ENCODE data around the gene ARID3A. TPM values are rescaled to one million over a fixed set of nuclear protein-coding genes. Genes with fewer than 3 reads are reported as not detected.

ARID3A gene
- total and polyA plus RNA-seq, 2 donors, result 4.4 to 8.8 TPM

DNA sequence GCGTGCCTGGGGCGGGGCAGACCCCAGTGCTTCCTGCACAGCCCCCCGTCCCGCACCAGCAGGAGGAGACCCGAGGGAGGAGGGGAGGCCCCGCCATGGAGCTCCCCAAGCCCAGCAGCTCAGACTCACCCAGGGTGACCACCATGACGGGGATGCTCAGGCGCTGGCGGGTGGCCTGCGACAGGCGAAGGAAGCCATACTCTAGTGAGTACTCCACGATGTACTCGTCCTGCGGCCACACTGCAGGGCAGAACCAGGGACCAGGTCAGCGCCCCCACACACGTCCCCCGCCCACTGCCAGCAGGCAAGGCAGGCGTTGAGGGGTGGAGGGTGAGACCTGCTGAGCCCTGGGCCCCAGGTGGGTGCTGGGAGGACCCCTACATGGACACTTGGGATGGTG is 86.5 kb downstream of the ARID3A start:
- Histone ChIP-seq H3K36me3 (ENCODE audit: control insufficient read depth in 2 of 2, insufficient read depth in 2 of 2, low read length in 1 of 2) (peaks cover 45 to 82% of the 10 kb centered on the region in 2 donors), H3K27ac (ENCODE audit: low read depth in 1 of 2, low read length in 1 of 2) (no peak overlapping the region), H3K4me3 (ENCODE audit: low read length in 2 of 2) (no peak overlapping the region), H3K9me3 (ENCODE audit: control insufficient read depth in 2 of 2, insufficient read depth in 1 of 2, low read length in 1 of 2) (no peaks in the 10 kb centered on the region), H3K4me1 (ENCODE audit: control insufficient read depth in 2 of 2, insufficient read depth in 2 of 2, low read length in 2 of 2) (peaks cover 0 to 6% of the 10 kb centered on the region in 2 donors), H3K27me3 (ENCODE audit: control insufficient read depth in 2 of 2, insufficient read depth in 1 of 2, low read length in 1 of 2) (no peaks in the 10 kb centered on the region)
- WGBS, result 91% methylated on average over 18 of the region's 18 CpGs
- no peak for DNase-seq (ENCODE audit: low read depth in 6 of 9, low spot score in 9 of 9)

DNA sequence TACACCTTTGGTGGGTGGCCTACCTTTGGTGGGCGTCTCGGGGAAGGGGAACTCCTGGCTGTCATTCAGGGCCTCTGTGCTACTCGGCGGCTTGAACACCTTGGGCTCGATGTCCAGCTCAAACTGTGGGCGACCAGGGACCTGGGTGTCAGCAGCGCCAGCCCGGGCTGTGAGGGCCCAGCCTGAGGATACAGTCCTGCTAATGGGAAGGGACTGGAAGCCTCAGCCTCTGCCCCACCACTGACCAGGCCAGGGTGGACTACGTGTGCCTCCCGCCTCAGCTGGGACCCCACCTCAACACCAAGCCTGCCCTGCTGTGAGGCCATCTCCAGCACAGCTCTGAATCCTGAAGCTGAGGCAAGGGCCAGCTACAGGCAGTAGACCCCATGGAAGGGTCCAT is 87.4 kb downstream of the ARID3A start:
- Histone ChIP-seq H3K27me3 (ENCODE audit: control insufficient read depth in 2 of 2, insufficient read depth in 1 of 2, low read length in 1 of 2) (no peaks in the 10 kb centered on the region), H3K36me3 (ENCODE audit: control insufficient read depth in 2 of 2, insufficient read depth in 2 of 2, low read length in 1 of 2) (peaks cover 45 to 87% of the 10 kb centered on the region in 2 donors), H3K9me3 (ENCODE audit: control insufficient read depth in 2 of 2, insufficient read depth in 1 of 2, low read length in 1 of 2) (no peaks in the 10 kb centered on the region), H3K4me3 (ENCODE audit: low read length in 2 of 2) (no peak overlapping the region), H3K4me1 (ENCODE audit: control insufficient read depth in 2 of 2, insufficient read depth in 2 of 2, low read length in 2 of 2) (peaks cover 0 to 15% of the 10 kb centered on the region in 2 donors), H3K27ac (ENCODE audit: low read depth in 1 of 2, low read length in 1 of 2) (no peak overlapping the region)
- WGBS, result 99% methylated on average over 10 of the region's 10 CpGs
- no peak for DNase-seq (ENCODE audit: low read depth in 6 of 9, low spot score in 9 of 9)

DNA sequence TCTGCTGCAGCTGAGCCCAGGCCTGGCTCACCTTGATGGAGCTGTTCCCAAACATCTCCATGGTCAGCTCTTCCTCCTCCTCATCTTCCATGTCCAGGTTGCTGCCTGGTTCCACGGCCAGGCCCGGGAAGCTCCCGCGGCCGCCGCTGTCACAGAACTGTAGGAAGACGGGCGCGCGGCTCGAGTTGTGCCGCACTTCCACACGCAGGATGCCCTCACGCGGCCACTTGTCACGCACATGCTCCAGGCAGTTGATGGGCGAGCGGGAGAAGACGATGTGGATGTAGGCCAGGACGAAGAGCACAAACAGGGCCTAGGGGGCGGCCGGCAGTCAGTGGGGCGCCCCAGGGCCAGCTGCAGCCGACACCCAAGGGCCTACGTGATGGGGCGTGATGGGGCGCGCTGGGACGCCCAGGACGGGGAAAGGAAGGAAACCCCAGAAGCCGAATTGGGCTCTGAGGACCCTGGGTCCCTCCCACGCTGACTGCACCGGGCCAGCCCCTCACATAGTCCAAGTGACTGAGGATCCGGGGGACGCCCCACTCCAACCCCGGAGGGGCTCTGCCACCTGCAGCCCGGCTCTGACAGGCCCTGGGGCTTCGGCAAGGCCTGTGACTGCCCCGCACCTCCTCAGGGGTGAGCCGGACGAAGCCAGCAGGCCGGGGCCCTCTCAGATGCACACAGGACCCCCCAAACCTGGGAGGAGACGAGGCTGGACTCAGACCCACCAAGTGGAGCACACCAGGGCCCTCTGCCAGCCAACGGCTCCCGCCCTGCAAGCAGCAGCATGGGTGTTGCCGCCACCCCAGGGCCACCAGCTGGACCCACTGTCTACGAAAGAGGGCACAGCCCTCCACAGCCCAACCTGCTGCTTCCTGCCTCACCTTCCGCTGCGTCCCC is 88.6 kb downstream of the ARID3A start:
- Histone ChIP-seq H3K36me3 (ENCODE audit: control insufficient read depth in 2 of 2, insufficient read depth in 2 of 2, low read length in 1 of 2) (peaks cover 48 to 77% of the 10 kb centered on the region in 2 donors), H3K27me3 (ENCODE audit: control insufficient read depth in 2 of 2, insufficient read depth in 1 of 2, low read length in 1 of 2) (no peaks in the 10 kb centered on the region), H3K4me3 (ENCODE audit: low read length in 2 of 2) (no peak overlapping the region), H3K27ac (ENCODE audit: low read depth in 1 of 2, low read length in 1 of 2) (no peak overlapping the region), H3K4me1 (ENCODE audit: control insufficient read depth in 2 of 2, insufficient read depth in 2 of 2, low read length in 2 of 2) (peaks cover 4 to 27% of the 10 kb centered on the region in 2 donors), H3K9me3 (ENCODE audit: control insufficient read depth in 2 of 2, insufficient read depth in 1 of 2, low read length in 1 of 2) (no peaks in the 10 kb centered on the region)
- 97% methylated on average over 49 of the region's 49 CpGs for WGBS
- no peak for DNase-seq (ENCODE audit: low read depth in 6 of 9, low spot score in 9 of 9)

DNA sequence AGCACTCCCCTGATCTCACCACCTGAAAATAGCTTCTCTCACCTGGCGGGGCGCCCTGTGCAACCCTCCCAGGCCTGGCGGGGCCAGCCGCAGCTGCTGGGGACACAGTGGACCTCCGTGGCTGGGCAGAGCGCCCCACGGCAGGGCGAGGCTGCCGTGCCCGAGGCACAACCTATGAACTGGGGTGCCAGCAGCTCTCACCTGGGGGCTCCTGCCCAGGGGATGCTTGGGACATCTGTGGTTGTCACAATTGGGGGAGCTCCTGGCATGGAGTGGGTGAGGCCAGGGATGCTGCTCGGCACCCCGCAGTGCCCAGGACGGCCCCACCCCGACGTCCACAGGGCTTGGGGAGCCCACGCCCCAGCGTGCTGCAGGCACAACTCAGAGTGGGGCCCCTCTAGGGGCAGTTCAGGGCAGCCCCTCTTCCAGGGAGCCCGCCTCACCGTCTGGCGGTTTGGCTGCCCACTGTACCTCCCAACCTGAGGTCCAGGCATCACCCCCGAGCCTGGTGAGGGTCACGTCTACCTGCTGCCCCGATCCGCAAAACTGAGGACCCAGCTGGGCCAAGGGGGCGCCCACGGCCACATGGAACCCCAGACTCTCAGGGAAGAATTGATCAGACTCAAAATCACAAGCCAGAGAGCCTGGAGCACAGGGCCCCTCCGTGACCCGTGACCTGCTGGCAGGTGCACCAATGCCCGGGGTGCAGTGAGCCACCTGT is 89.4 kb downstream of the ARID3A start:
- peaks cover 9 to 35% of the 10 kb centered on the region in 2 donors for H3K4me1 ChIP-seq (ENCODE audit: control insufficient read depth in 2 of 2, insufficient read depth in 2 of 2, low read length in 2 of 2)
- H3K9me3 ChIP-seq (ENCODE audit: control insufficient read depth in 2 of 2, insufficient read depth in 1 of 2, low read length in 1 of 2), result no peaks in the 10 kb centered on the region
- no peak overlapping the region for H3K4me3 ChIP-seq (ENCODE audit: low read length in 2 of 2)
- H3K27ac ChIP-seq (ENCODE audit: low read depth in 1 of 2, low read length in 1 of 2), result no peak overlapping the region
- no peaks in the 10 kb centered on the region for H3K27me3 ChIP-seq (ENCODE audit: control insufficient read depth in 2 of 2, insufficient read depth in 1 of 2, low read length in 1 of 2)
- peaks cover 45 to 69% of the 10 kb centered on the region in 2 donors for H3K36me3 ChIP-seq (ENCODE audit: control insufficient read depth in 2 of 2, insufficient read depth in 2 of 2, low read length in 1 of 2)
- WGBS, result 97% methylated on average over 29 of the region's 29 CpGs
- DNase-seq (ENCODE audit: low read depth in 6 of 9, low spot score in 9 of 9), result no peak

DNA sequence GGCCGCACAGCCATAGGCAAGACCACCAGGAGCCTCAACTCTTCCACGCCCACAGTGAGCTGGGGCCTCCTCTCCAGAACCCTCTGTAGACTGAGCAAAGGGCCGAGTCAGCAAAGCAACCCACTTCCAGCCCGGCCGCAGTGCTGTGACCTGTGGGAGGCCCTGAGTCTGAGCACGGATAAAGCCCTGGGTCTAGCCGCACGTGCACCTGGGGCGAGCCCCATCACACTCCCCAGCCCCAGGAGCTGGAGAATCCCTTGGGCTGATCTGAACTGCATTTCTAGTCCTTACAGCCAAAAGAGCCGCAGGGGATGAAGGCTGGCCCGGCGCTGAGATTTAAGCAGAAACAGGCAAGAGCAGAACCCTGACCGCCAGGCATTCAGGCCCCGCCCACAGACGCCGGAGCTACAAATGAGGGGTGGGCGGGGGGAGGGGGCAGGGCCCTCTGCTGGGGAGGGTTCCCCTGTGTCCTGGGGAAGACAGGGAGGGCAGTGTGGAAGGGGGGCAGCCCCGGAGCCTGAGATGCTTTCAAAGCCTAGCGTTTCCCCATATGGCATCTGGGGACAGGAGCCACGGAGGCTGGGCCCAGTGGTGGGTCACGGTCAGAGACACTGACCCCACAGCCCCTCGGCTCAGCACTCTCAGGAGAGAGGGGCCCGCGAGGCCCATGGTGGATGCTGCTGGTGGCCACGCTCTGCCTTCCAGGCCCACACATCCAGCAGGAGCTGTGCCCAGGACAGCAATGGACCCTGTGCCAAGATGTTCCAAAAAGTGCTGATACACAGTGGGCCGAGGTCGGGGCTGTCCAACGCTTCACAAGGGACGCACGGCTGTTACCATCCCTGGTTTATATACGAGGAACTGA is 90.2 kb downstream of the ARID3A start:
- WGBS, result 86% methylated on average over 31 of the region's 31 CpGs
- H3K9me3 ChIP-seq (ENCODE audit: control insufficient read depth in 2 of 2, insufficient read depth in 1 of 2, low read length in 1 of 2), result no peaks in the 10 kb centered on the region
- H3K27me3 ChIP-seq (ENCODE audit: control insufficient read depth in 2 of 2, insufficient read depth in 1 of 2, low read length in 1 of 2), result no peaks in the 10 kb centered on the region
- no peak for DNase-seq (ENCODE audit: low read depth in 6 of 9, low spot score in 9 of 9)
- H3K36me3 ChIP-seq (ENCODE audit: control insufficient read depth in 2 of 2, insufficient read depth in 2 of 2, low read length in 1 of 2), result peaks cover 44 to 61% of the 10 kb centered on the region in 2 donors
- no peak overlapping the region for H3K4me3 ChIP-seq (ENCODE audit: low read length in 2 of 2)
- no peak overlapping the region for H3K27ac ChIP-seq (ENCODE audit: low read depth in 1 of 2, low read length in 1 of 2)
- H3K4me1 ChIP-seq (ENCODE audit: control insufficient read depth in 2 of 2, insufficient read depth in 2 of 2, low read length in 2 of 2), result peaks cover 9 to 35% of the 10 kb centered on the region in 2 donors

DNA sequence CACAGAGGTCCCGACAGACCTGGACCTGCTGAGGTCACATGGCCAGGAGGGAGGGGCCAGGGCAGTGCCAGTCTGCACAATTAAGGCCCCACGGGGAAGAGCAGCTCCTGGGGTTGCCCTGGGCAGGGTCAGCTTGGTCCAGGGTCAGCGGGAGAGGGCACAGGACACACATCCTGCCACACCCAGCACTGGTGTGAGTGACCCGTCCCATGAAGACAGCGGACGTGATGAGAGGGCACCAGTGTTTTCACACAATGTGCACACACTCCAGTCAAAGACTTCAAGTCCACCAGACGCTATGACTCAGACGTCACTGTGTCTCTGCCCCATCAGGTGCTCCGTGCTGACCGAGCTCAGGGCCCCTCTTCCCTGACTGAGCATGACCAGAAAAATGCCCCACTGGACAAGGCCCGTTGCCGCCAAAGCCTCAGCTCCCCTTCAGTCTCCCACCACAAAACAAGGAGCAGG is 90.8 kb downstream of the ARID3A start:
- no peak for DNase-seq (ENCODE audit: low read depth in 6 of 9, low spot score in 9 of 9)
- no peak overlapping the region for H3K4me3 ChIP-seq (ENCODE audit: low read length in 2 of 2)
- no peaks in the 10 kb centered on the region for H3K27me3 ChIP-seq (ENCODE audit: control insufficient read depth in 2 of 2, insufficient read depth in 1 of 2, low read length in 1 of 2)
- H3K27ac ChIP-seq (ENCODE audit: low read depth in 1 of 2, low read length in 1 of 2), result peak overlapping the region in 1 of 2 donors; percentile 21
- H3K36me3 ChIP-seq (ENCODE audit: control insufficient read depth in 2 of 2, insufficient read depth in 2 of 2, low read length in 1 of 2), result peaks cover 44 to 54% of the 10 kb centered on the region in 2 donors
- peaks cover 9 to 41% of the 10 kb centered on the region in 2 donors for H3K4me1 ChIP-seq (ENCODE audit: control insufficient read depth in 2 of 2, insufficient read depth in 2 of 2, low read length in 2 of 2)
- H3K9me3 ChIP-seq (ENCODE audit: control insufficient read depth in 2 of 2, insufficient read depth in 1 of 2, low read length in 1 of 2), result no peaks in the 10 kb centered on the region
- 87% methylated on average over 12 of the region's 12 CpGs for WGBS

DNA sequence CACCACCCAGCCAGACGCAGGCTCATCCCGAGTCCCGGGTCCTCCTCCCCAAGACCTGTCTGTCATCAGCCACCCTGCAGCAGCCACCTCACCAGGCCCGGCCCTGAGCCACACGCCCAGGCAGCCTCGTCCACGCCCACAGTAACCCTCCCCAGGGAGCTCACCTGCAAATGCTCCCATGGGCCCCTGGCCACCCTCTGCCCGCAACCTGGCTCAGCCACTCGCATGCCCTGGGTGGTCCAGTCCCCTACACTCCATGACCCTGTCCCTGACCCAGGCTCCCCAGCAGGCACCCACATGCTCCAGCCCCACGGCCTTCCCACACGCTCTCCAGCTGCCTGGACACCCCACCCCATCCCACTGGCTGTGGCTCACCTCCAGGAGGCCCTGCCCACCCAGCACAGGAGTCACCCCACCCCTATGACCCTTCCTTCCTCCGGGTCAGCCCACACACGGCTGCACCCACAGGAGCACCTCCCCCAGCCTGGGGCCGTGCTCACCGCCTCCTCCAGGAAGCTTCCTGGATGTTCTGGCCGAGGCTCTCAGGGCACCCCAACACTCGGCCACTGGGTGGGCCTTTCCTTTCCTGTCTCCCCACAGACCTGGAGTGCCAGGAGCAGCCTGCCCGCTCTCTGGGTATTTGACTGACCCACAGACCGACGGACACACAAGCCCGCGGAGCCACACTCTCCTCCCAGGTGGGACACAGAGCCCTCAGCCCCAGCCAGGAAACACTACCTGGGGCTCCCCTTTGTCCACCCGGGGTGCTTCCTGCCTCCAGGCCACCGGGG is 91.5 kb downstream of the ARID3A start:
- H3K36me3 ChIP-seq (ENCODE audit: control insufficient read depth in 2 of 2, insufficient read depth in 2 of 2, low read length in 1 of 2), result peaks cover 39 to 48% of the 10 kb centered on the region in 2 donors
- H3K27me3 ChIP-seq (ENCODE audit: control insufficient read depth in 2 of 2, insufficient read depth in 1 of 2, low read length in 1 of 2), result no peaks in the 10 kb centered on the region
- H3K9me3 ChIP-seq (ENCODE audit: control insufficient read depth in 2 of 2, insufficient read depth in 1 of 2, low read length in 1 of 2), result no peaks in the 10 kb centered on the region
- no peak overlapping the region for H3K4me3 ChIP-seq (ENCODE audit: low read length in 2 of 2)
- no peak for DNase-seq (ENCODE audit: low read depth in 6 of 9, low spot score in 9 of 9)
- 95% methylated on average over 24 of the region's 24 CpGs for WGBS
- no peak overlapping the region for H3K27ac ChIP-seq (ENCODE audit: low read depth in 1 of 2, low read length in 1 of 2)
- peaks cover 9 to 47% of the 10 kb centered on the region in 2 donors for H3K4me1 ChIP-seq (ENCODE audit: control insufficient read depth in 2 of 2, insufficient read depth in 2 of 2, low read length in 2 of 2)

DNA sequence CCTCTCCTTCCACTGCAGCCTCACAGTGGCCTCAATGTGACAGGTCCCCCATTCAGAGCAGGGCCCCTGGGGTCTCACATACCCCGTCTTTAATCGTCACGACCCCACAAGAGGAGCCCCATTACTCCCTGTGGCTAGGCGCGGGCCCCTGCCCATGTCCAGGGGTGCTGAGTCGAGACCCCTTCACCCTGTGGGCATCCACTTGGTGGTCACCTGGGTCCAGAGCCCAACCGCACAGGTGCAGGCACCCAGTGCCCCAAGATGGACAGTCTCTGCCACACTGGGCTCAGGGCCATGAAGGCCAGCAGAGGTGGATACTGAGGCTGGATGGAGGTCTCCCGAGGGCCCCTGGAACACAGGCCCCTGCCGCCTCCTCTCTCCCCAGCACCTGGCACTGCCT is 92.1 kb downstream of the ARID3A start:
- WGBS, result 93% methylated on average over 9 of the region's 9 CpGs
- Histone ChIP-seq H3K4me1 (ENCODE audit: control insufficient read depth in 2 of 2, insufficient read depth in 2 of 2, low read length in 2 of 2) (peaks cover 9 to 47% of the 10 kb centered on the region in 2 donors), H3K36me3 (ENCODE audit: control insufficient read depth in 2 of 2, insufficient read depth in 2 of 2, low read length in 1 of 2) (peaks cover 35 to 42% of the 10 kb centered on the region in 2 donors), H3K9me3 (ENCODE audit: control insufficient read depth in 2 of 2, insufficient read depth in 1 of 2, low read length in 1 of 2) (no peaks in the 10 kb centered on the region), H3K27ac (ENCODE audit: low read depth in 1 of 2, low read length in 1 of 2) (no peak overlapping the region), H3K4me3 (ENCODE audit: low read length in 2 of 2) (no peak overlapping the region), H3K27me3 (ENCODE audit: control insufficient read depth in 2 of 2, insufficient read depth in 1 of 2, low read length in 1 of 2) (no peaks in the 10 kb centered on the region)
- no peak for DNase-seq (ENCODE audit: low read depth in 6 of 9, low spot score in 9 of 9)
